HG03159 (cell line): ENCODE data around the gene UROS.

Experiments used
- ATAC-seq: cut with Tn5 transposase; IDR thresholded peaks from one replicate; pipeline ENCODE4 v1.9.1; 2021; ENCODE audit warnings: mild to moderate bottlenecking, moderate library complexity; ENCODE audit not compliant: unreplicated experiment

Gene UROS

GRCh38 chr10:125822878-125823662, at the start of gene UROS, which contains the start of gene BCCIP:
TSS of gene UROS (minus strand) at chr10:125823258. CDS start at chr10:125816499, 6,759 bp downstream.
TSS of gene BCCIP (plus strand) at chr10:125823546. CDS start at chr10:125823558, 12 bp downstream.
- peak; percentile 80 for ATAC-seq

DNA sequence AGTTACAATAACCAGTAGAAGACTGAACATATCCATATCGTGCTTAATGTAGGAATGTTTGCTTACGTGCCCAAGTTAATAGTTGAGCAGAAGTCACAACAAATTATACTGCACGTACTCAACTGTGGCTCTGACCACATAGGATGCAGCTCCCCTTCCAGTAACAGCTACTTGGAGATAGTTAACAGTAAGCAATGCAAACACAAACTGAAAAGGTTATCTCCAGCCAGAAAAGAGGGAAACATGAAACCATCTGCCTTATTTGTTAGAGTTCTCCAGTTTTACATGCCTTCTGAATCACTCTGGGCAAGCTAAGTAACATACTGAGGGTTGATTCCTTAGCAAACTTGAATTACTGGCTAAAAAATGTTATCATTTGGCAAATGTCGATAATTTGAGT, 48.3 kb upstream of the UROS start:
- ATAC-seq: no peak

DNA sequence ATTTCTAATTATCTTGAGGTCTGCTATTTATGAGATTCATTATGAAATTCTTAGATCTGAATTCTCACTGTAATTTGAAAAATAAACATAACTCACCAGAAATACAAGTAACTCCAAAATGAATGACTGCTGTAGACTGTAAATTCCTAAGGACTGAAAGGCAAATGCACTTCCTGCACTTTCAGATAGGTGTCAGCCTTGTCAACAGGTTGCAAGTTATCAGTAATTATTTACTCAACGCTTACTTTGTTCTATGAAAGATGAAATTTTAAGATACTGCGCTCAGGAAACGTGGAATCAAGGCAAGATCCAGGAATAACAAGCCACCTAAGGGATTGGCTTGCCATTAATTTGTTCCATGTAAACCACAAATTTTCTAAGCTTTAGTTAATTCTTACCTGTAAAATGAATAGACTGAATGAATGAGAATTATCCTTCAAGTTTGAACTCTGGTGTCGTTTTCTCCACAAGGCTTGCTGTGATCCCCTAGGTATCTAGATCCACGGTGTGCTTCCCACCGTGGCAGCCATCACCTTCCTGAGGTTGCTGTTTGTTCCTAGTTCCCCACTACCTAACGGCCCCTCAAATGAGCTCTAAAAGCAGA, 45.4 kb upstream of the UROS start:
- ATAC-seq: peak; percentile 89

DNA sequence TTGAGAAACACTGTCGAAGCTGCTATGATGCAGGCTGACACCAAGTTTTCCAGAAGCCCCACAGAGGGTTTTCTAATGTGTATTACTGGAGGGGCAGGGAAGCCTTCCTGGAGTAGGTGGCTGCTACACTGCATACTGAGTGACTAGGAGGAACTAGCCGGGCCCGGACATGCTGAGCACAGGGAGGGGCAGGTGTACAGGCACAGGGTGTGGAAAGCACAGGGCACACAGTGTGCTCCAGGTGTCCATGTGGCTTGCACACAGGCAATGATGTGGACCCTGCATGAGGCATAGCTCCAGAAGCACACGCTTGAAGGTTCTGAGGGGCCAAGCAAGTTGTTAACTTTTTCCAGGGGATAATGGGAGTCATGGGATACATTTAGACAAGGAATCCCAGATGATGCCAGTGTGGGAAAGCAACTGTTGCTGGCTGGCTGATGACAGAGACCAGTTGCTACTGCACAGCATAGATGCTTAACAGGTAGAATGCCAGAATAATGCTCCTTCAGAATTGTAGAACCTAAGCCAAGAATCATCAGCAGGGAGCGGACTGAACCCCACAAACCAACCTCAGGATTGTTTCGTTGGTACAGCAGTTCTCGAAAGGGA, 43.5 kb upstream of the UROS start:
- ATAC-seq: no peak

DNA sequence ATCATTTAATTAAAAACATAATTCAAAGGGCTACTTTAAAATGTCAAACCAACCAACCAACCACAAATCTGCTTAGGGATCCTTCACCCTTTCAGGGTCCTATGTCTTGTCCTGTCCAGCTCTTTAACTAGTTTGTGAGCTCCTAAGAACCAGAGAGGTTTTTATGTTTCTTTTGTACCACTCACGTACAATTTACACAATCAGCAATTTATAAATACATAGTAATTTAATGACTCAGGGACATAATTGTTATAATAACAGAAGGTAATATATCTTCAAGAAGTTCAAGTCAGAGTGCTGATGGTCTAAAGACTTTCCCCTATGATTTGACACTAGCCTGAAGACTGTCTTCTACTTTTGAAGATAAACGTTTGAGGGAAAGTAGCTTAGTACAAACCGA, 42.1 kb upstream of the UROS start:
- no peak for ATAC-seq

- ATAC-seq: no peak
Observed at GRCh38 chr10:125859128-125859817, 36.2 kb upstream of the UROS start.

DNA sequence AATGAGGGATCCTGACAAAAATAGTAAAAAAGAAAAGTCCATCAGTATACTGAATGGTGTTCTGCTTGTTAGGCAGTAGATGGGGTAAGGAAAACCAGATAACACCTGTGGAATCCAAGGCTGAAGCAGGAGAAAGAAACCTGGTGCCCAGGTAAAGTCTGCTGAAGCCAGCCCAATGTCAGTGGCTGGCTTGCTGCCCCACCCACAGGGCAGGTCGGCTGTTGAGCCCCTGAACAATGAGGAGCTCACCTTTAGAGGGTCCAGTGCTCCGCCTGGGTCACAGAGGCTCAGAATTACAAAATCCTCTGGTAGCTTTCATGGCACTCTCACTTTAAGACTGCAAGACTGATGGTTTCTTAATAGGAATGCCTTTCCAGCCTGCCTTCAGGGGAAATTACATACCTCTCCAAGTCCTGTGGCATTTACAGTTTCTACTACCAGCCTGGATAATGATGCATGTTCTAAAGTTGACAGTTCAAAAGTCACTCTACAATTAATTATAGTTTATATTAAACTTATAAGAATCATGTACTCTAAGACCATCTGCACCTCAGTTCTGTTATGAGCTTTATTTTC, 34.2 kb upstream of the UROS start:
- ATAC-seq: no peak

DNA sequence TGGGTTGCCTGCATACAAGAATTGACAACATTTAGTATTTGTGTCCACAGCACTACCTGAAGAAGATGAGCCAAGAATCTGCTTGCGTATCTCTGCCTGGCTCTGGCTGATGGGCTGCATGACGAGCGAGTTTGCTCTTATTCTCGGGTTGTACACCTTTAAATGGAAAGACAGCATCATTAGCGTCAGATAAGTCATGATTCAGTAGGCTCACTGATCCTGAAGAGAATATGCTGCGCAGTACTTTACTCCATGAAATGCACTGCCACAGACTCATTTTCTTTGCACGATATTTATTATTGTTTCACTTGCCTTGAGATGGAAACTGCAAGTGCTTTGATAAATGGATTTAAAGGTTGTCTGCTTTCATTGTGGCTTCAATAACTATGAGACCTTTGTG, 29.4 kb upstream of the UROS start:
- ATAC-seq: no peak

- ATAC-seq: no peak
Observed at GRCh38 chr10:125850766-125851731, 28.0 kb upstream of the UROS start.

GRCh38 chr10:125849448-125849847, 26.4 kb upstream of the UROS start:
- no peak for ATAC-seq

DNA sequence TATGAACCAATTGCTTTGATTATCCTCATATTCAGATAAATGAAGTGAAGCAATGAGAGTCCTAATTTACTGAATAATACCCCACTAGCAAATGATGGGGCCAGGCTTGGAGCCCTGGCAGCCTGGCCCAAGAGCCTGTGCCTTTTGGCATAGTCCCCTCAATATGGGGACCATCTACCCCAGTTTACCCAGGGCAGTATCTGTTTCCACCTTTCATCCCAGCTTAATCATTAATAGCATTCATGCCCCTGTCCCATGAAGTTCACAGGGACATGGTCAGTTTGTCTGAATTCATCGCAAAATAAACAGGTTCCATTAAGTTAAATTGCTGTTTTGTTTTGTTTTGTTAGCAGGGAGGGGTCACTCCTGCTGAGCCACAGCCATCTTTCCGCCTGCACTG, 25.8 kb upstream of the UROS start:
- no peak for ATAC-seq

- no peak for ATAC-seq
Observed at GRCh38 chr10:125848371-125848770, 25.3 kb upstream of the UROS start.

DNA sequence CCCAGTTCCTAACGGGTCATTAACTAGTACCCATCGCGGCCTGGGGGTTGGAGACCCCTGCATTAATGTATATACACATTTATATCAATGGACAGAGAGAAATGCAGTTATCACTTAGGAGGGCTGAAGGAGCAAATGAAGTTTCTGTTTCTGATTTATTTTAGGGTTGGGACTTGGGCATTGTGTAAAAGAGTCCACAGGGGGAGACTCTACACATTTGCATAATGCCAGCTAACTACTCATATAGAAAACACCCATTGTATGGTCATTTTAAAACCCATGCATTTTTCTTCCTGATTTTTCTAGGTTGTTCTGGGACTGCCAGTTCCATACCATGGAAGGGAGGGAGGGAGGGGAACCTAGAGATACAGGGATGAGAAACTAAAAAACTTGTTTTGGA, 23.8 kb upstream of the UROS start:
- no peak for ATAC-seq

DNA sequence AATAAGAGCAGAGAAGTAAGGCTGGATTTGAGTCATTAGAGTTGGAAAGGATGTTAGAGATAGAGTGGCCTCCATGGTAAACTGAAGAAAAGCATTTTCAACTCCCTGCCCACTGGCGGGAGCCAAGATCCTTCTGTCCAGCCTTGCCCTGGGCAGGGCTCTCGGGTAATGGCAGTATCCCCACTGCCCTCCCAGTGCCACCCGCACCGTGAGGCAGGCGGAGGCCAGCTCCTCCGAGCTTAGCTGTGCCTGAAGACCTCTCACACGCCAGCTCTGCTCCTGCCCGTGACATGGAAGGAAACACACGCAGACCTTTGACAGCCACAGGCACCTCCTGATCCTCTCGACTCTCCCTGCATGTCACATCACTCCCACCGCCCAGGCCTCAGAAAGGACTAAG, 22.6 kb upstream of the UROS start:
- no peak for ATAC-seq

DNA sequence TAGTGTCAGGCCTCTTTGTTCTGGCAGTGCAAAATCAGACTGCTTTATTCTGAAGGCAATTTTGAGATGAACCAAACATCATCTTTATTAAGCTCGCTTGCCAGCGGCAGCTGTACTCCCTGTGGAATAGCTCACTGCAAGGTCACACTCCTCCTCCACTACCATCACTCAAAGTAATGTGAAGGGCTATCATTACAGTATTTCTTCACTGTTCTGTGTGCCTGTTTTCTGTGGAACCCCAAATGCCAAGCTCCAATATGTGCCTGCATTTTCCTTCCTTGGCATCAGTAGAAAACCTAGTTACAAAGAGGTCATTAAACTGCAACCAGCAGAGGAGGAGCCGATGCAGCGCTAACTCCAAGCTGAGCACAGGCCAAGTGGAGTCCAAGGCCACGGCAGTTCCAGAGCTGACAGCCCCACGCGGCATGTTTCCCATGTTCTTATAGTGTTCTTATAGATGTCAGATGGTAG, 21.7 kb upstream of the UROS start:
- no peak for ATAC-seq

GRCh38 chr10:125843603-125844329, 20.7 kb upstream of the UROS start:
- no peak for ATAC-seq

DNA sequence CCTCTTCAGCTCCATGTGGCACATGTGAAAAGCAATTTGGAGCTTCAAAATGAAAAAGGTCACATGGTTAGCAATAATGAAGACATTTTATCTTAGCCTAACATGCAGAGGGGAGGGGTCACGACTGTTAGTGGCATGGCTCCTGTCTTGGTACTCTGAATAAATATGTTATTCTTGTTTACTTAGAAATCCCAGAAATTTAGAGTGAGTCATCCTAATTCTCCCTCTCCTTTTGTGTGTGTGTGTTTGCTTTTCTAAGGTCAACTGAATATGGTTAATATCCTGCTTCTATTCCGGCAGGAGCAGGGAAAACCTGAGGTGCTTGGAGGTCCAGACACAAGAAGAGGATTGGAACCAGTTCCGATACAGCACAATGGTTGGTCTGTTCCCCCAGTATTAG, 17.9 kb upstream of the UROS start:
- ATAC-seq: no peak

DNA sequence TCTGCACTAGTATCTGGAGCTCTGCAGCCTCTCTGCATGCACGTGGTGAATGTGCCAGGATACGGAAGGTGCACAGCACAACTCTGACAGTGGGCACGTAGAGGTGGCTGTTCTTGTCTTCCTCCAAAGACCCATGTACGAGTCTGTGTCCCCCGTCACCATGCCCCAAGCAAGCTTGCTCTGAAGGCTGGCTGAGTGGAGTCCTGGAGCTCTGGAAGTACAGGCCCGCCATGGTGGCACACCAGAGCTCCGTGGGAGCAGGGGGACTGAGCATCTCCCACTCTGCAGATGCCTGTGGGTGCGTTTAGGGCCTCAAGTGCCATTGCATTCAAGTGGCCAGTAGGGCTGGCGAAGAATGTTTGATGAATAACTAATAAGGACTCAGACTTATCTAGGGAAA, 17.3 kb upstream of the UROS start:
- ATAC-seq: no peak
